ENCODE results near the gene TK1. TPM values are rescaled to one million over a fixed set of nuclear protein-coding genes. Genes with fewer than 3 reads are reported as not detected.

The TK1 gene
- total RNA-seq, 2 experiments from 2014 or later, result 121 to 136 TPM

DNA sequence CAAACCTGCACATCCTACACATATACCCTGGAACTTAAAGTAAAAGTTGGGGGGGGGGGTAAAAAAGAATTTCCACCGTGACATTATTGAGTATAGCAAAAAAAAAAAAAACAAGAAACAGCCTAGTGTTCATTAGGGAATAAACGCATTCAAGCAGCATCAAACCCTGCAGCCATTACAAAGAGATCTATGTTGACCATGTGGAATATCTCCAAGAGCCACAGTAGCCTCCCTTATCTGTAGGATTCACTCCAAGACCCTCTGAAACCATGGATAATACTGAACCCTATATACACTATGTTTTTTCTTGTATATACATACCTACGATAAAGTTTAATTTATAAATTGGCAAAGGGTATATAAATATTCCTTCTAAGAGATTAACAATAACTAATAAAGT, 21.6 kb upstream of the TK1 start:
- ChIA-PET CTCF (interaction anchor here (0.6 to 1.1 kb wide), 2 partner anchors 15 to 41 kb away, joined by 3 read pairs; no protein-coding TSS in a partner anchor), POLR2A (no interaction called here)
- Mint-ChIP-seq H3K36me3 (ENCODE audit: low read depth) (no peaks in the 10 kb centered on the region), H3K9me3 (no peaks in the 10 kb centered on the region), H3K27me3 (no peaks in the 10 kb centered on the region), H3K4me3 (no peak overlapping the region), H3K4me1 (no peaks in the 10 kb centered on the region), H3K27ac (no peak overlapping the region)
- DNase-seq, result no peak

DNA sequence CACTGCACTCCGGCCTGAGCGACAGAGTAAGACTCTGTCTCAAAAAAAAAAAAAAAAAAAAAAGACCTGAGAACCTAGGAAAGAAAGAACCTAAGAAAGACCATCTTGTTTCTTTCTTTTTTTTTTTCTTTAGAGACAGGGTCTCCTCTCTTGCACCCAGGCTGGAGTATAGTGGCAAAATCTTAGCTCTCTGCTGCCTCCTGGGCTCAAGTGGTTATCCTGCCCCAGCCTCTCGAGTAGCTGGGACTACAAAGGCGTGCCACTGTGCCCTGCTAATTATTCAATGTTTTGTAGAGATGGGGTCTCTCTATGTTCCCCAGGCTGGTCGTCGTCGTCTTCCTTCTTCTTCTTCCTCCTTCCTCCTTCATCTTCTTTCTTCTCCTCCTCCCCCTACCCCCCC, 19.4 kb upstream of the TK1 start:
- H3K9me3 Mint-ChIP-seq, result no peaks in the 10 kb centered on the region
- H3K27me3 Mint-ChIP-seq, result no peaks in the 10 kb centered on the region
- no peaks in the 10 kb centered on the region for H3K36me3 Mint-ChIP-seq (ENCODE audit: low read depth)
- H3K27ac Mint-ChIP-seq, result no peak overlapping the region
- no peak overlapping the region for H3K4me3 Mint-ChIP-seq
- DNase-seq, result no peak
- ChIA-PET POLR2A (no interaction called here), CTCF (interaction anchor here (1.1 kb wide), 1 partner anchor 17 kb away, joined by 3 read pairs; no protein-coding TSS in a partner anchor)
- H3K4me1 Mint-ChIP-seq, result no peaks in the 10 kb centered on the region

DNA sequence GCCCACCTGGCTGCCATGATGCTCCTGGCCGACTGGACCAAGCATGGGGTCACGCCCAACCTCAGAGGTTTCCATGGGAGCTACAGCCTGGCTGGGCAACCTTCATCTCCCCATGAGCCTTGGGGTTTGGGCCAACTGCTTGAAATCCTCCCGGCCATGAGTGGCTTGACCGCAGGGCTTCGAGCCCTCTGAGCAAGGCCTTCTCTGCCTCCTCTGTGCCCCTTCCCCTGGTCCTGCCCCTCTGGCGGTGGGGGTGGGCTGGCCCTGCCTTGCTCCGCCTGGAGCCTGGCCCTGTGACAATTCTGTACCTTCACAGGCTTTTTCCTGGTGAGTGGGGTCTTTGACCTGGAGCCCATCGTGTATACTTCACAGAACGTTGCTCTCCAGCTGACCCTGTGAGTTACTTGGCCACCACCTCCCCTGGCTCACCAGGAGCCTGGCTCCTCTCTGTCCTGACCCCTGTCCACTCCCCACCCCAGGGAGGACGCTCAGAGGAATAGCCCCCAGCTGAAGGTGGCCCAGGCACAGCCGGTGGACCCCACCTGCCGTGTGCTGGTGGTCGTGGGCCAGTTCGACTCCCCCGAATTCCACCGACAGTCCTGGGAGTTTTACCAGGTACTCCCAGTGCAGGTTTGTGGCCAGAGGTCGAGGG, 18.4 kb upstream of the TK1 start:
- no peaks in the 10 kb centered on the region for H3K4me1 Mint-ChIP-seq
- ChIA-PET POLR2A (no interaction called here), CTCF (interaction anchor here (1.1 to 1.4 kb wide), 2 partner anchors 8 to 16 kb away, joined by 3 to 4 read pairs; no protein-coding TSS in a partner anchor)
- no peaks in the 10 kb centered on the region for H3K36me3 Mint-ChIP-seq (ENCODE audit: low read depth)
- DNase-seq, result no peak
- H3K27ac Mint-ChIP-seq, result no peak overlapping the region
- no peak overlapping the region for H3K4me3 Mint-ChIP-seq
- H3K27me3 Mint-ChIP-seq, result no peaks in the 10 kb centered on the region
- H3K9me3 Mint-ChIP-seq, result no peaks in the 10 kb centered on the region

DNA sequence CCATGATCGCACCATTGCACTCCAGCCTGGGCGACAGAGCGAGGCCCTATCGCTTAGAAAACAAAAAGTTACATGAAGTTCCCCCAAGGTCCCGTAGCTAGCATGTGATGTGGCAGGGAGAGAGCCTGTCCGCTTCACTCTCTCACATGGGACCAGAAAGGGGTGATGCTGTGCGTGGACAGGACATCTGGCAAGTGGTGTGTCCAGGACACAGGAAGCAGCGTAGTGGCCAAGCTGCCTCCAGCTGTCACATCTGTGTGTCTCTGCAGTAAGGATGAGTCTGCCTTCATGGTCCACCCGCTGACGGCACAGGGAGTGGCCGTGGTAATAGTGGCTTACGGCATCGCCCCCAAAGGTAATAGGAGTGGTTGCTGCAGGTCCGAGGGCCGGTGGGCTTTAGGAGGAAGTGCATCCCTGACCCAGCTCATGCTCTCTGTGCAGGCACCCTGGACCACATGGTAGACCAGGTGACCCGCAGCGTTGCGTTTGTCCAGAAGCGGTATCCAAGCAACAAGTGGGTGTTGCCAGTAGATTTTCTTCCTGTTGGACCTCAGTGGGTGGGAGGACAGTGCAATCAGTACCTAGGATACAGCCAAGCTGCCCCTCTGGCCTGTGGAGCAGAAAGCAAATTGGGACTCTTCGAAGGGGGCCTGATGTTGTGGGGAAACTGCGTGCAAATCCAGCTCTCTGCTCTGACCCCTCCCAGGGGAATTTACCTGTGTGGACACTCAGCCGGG, 17.7 kb upstream of the TK1 start:
- H3K9me3 Mint-ChIP-seq, result no peaks in the 10 kb centered on the region
- DNase-seq, result no peak
- no peaks in the 10 kb centered on the region for H3K36me3 Mint-ChIP-seq (ENCODE audit: low read depth)
- H3K27me3 Mint-ChIP-seq, result no peaks in the 10 kb centered on the region
- CTCF ChIA-PET, result interaction anchor here (1.4 kb wide), 1 partner anchor 7 kb away, joined by 4 read pairs; no protein-coding TSS in a partner anchor
- H3K4me3 Mint-ChIP-seq, result no peak overlapping the region
- H3K27ac Mint-ChIP-seq, result no peak overlapping the region
- POLR2A ChIA-PET, result no interaction called here
- no peaks in the 10 kb centered on the region for H3K4me1 Mint-ChIP-seq

DNA sequence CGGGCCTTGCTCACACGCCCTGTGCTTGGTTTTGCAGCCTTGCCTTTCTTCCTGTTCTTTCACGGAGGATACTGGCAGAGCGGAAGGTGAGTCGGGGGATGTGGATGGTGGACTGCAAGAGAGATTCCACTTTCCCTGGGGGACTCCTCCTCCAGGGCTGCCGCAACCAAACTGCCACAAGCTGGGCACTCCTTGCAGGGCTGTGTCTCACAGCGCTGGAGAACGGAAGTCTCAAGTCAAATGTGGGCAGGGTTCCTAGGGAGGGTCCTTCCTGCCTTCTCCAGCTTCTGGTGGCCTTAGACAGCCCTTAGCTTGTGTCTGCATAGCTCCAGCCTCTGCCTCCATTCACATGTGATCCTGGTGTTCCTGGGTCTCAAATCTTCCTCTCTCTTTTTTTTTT, 15.8 kb upstream of the TK1 start:
- CTCF ChIA-PET, result interaction anchor here (1.0 to 1.5 kb wide), 3 partner anchors 24 to 118 kb away, joined by 3 to 7 read pairs (median 5); no protein-coding TSS in a partner anchor
- Mint-ChIP-seq H3K36me3 (ENCODE audit: low read depth) (peaks cover 4% of the 10 kb centered on the region), H3K4me3 (no peak overlapping the region), H3K27ac (no peak overlapping the region), H3K4me1 (peaks cover 8% of the 10 kb centered on the region), H3K9me3 (no peaks in the 10 kb centered on the region), H3K27me3 (no peaks in the 10 kb centered on the region)
- POLR2A ChIA-PET, result no interaction called here
- DNase-seq, result no peak

DNA sequence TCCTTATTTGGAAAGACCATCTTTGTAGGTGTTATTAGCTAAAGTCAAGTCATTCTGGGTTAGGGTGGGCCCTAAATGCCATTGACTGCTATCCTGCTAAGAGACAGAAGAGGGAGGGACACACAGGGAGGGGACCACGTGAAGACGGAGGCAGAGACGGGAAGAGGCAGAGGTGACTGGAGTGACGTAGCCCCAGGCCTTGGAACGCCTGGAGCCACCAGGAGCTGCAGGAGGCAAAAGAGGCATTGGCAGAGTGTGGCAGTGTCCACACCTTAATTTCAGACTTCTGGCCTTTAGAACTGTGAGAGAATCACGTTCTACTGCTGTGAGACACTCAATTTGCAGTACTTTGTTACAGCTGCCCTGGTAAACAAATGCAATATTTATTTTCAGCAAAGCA, 13.6 kb upstream of the TK1 start:
- H3K27ac Mint-ChIP-seq, result no peak overlapping the region
- no peaks in the 10 kb centered on the region for H3K9me3 Mint-ChIP-seq
- POLR2A ChIA-PET, result no interaction called here
- H3K4me3 Mint-ChIP-seq, result no peak overlapping the region
- no peaks in the 10 kb centered on the region for H3K27me3 Mint-ChIP-seq
- H3K36me3 Mint-ChIP-seq (ENCODE audit: low read depth), result peaks cover 13% of the 10 kb centered on the region
- CTCF ChIA-PET, result interaction anchor here (1.0 kb wide), 1 partner anchor 50 kb away, joined by 3 read pairs; no protein-coding TSS in a partner anchor
- peaks cover 11% of the 10 kb centered on the region for H3K4me1 Mint-ChIP-seq
- no peak for DNase-seq

DNA sequence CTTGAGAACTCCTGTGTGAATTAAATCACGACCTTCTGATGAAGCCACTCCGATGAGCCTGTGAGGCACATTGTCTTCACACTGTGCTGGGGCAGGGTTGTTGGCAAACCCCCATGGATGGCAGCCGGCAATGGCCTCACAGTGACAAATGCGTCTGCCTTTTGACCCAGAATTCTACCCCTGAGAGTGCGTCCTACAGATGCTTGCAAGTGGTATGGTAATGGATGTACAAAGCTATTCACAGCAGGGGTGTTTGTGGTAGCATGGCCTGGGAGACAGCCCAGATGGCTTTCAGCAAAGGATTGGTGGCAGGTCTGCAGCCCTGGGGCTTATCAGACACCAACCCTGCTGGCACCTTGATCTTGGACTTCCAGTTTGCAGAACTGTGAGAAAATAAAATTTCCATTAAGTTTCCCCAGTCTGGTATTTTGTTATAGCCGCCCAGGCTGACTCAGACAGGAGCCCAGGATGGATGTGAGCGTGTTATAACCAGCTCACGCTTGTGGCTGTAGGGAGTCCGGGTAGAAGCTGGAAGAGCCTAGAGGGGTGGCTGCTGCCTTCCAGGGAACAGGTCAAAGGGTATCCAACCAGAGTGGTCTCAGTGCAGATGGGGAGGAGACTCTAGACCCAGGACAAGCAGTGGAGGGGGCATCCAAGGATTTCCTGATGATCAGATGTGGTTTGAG, 10.4 kb upstream of the TK1 start:
- no peak for DNase-seq
- Mint-ChIP-seq H3K4me3 (no peak overlapping the region), H3K4me1 (peaks cover 11% of the 10 kb centered on the region), H3K27ac (no peak overlapping the region), H3K9me3 (no peaks in the 10 kb centered on the region), H3K36me3 (ENCODE audit: low read depth) (peaks cover 13% of the 10 kb centered on the region), H3K27me3 (no peaks in the 10 kb centered on the region)
- POLR2A ChIA-PET, result no interaction called here
- CTCF ChIA-PET, result interaction anchor here (0.9 to 2.1 kb wide), 4 partner anchors 8 to 21 kb away, joined by 3 to 7 read pairs (median 4); partner anchors contain the start of gene BIRC5

DNA sequence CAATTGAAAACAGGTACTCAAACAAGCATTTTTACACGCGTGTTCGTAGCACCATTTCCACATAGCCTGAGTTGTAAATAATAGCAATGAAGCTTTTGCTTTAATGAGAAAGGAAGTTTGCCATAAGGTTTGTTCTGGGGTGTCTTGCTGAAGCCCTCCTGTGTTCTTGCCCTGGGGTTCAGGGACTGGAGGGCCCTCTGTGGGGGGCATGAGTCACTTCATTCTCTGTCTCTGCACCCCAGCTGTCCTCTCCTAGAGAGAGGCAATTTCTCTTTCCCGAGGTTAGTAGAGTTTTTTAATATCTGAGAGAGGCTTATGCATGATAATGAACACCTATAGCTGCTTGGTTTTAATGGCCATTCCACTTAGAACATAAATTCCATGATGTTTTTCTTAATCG, 9.9 kb upstream of the TK1 start:
- Mint-ChIP-seq H3K27me3 (no peaks in the 10 kb centered on the region), H3K27ac (no peak overlapping the region), H3K4me3 (no peak overlapping the region), H3K36me3 (ENCODE audit: low read depth) (peaks cover 13% of the 10 kb centered on the region), H3K4me1 (peaks cover 11% of the 10 kb centered on the region), H3K9me3 (no peaks in the 10 kb centered on the region)
- ChIA-PET CTCF (interaction anchor here (0.6 to 2.1 kb wide), 3 partner anchors 9 to 96 kb away, joined by 3 to 7 read pairs (median 4); no protein-coding TSS in a partner anchor), POLR2A (no interaction called here)
- no peak for DNase-seq

DNA sequence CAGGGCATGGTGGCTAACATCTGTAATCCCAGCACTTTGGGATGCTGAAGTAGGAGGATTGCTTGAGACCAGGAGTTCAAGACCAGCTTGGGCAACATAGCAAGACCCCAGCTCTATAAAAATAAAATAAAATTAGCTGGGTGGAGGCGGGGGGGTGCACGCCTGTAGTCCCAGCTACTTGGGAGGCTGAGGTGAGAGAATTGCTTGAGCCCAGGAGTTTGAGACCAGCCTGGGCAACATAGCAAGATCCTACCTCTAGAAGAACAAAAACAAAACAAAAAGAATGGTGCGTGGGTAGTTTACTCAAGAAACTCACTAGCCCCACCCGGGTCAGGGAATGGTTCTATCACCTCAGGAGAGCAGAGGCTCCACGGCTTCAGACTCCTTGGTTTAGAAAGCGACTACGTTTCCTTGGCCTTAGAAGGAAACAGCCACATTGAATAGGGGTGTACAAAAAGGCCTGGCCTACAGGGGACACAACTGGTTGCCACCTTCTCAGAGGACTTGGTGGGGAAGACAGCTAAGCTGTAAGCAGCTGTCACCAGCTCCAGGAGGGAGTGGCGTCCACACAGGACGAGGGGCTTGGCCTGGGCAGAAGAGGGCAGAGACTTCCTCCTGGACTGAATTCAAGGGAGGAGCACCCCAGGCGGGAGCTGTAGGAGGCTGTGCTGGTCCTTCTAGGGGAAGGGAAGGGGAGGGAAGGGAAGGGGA, 716 bp downstream of the TK1 start:
- ChIA-PET POLR2A (interaction anchor here (0.5 to 1.8 kb wide), 3 partner anchors 14 to 46 kb away, joined by 3 to 7 read pairs (median 6); no protein-coding TSS in a partner anchor), CTCF (interaction anchor here (0.6 to 1.8 kb wide), 5 partner anchors 10 to 58 kb away, joined by 3 to 17 read pairs (median 3); no protein-coding TSS in a partner anchor)
- H3K9me3 Mint-ChIP-seq, result no peaks in the 10 kb centered on the region
- peak overlapping the region; percentile 88 for H3K27ac Mint-ChIP-seq
- peak overlapping the region; percentile 78 for H3K4me3 Mint-ChIP-seq
- H3K36me3 Mint-ChIP-seq (ENCODE audit: low read depth), result peaks cover 33% of the 10 kb centered on the region
- DNase-seq, result peak; percentile 40
- H3K4me1 Mint-ChIP-seq, result peaks cover 48% of the 10 kb centered on the region
- H3K27me3 Mint-ChIP-seq, result no peaks in the 10 kb centered on the region

DNA sequence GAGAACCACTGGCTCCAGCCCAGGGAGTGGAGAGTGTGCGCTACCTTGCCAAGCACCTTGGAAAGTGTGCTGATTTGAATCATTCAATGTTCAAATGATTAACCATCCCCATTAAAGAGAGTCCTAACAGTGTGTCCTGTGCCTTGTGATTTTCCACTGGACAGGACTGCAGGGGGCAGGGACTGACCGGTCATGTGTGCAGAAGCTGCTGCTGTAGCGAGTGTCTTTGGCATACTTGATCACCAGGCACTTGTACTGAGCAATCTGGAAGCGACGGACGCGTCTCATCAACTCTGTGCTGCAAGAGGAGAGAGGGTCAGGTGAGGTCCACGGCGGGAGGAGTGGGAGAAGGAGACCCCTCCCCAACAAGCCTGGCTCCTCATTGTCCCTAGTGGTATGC, 2.0 kb downstream of the TK1 start:
- DNase-seq, result no peak
- no peaks in the 10 kb centered on the region for H3K27me3 Mint-ChIP-seq
- ChIA-PET POLR2A (interaction anchor here (0.6 kb wide), 1 partner anchor 74 kb away, joined by 3 read pairs; no protein-coding TSS in a partner anchor), CTCF (interaction anchor here (0.6 to 1.2 kb wide), 2 partner anchors 57 to 1083 kb away, joined by 4 read pairs; no protein-coding TSS in a partner anchor)
- peak overlapping the region; percentile 78 for H3K4me3 Mint-ChIP-seq
- H3K9me3 Mint-ChIP-seq, result no peaks in the 10 kb centered on the region
- H3K27ac Mint-ChIP-seq, result peak overlapping the region; percentile 72
- peaks cover 37% of the 10 kb centered on the region for H3K36me3 Mint-ChIP-seq (ENCODE audit: low read depth)
- H3K4me1 Mint-ChIP-seq, result peaks cover 57% of the 10 kb centered on the region

DNA sequence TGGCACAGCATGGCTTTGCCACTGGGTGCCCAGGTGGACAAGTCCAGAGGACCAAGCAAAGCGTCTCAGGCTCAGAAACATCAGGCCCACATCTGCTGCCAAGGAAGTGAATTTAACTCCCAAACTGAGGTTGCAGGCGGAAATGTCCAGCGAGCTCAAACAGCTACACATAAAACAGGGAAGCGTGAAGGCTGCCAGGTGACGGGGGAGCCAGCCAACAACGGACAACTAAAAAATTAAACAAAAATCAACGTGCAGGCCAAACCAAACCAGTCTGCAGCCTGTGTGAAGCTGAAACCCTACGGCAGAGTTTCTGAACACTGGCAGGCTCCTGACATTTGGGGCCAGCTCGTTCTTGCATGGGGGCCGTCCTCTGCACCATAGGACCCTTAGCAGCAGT, 2.5 kb downstream of the TK1 start:
- Mint-ChIP-seq H3K4me3 (no peak overlapping the region), H3K27ac (no peak overlapping the region), H3K9me3 (no peaks in the 10 kb centered on the region), H3K36me3 (ENCODE audit: low read depth) (peaks cover 40% of the 10 kb centered on the region), H3K27me3 (no peaks in the 10 kb centered on the region), H3K4me1 (peaks cover 62% of the 10 kb centered on the region)
- ChIA-PET POLR2A (interaction anchor here (0.8 kb wide), 1 partner anchor 68 kb away, joined by 3 read pairs; no protein-coding TSS in a partner anchor), CTCF (interaction anchor here (1.2 to 1.9 kb wide), 3 partner anchors 10 to 67 kb away, joined by 4 to 7 read pairs (median 4); no protein-coding TSS in a partner anchor)
- no peak for DNase-seq

DNA sequence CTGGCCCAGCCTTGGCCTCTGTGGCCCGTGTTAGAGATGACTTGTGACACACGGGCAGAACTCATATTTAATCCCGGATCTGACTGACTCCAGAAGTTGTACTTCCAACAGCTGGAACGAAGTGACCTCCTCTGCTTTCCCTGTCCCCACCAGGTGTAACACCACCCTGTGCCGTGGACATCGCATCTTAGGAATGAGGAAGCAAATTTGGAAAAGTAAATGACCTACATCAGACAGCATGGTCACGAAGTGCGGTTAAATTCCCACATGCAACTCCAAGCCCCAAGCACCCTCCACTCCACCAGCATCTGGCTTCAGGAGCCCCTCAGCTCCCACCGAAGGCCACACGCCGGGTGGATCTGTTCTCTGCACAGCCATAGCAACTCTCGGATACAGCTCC, 2.9 kb downstream of the TK1 start:
- H3K9me3 Mint-ChIP-seq, result no peaks in the 10 kb centered on the region
- ChIA-PET POLR2A (interaction anchor here (0.8 kb wide), 1 partner anchor 68 kb away, joined by 3 read pairs; no protein-coding TSS in a partner anchor), CTCF (interaction anchor here (1.2 to 1.9 kb wide), 4 partner anchors 10 to 67 kb away, joined by 3 to 7 read pairs (median 4); no protein-coding TSS in a partner anchor)
- DNase-seq, result no peak
- H3K4me1 Mint-ChIP-seq, result peaks cover 65% of the 10 kb centered on the region
- H3K27ac Mint-ChIP-seq, result no peak overlapping the region
- no peak overlapping the region for H3K4me3 Mint-ChIP-seq
- no peaks in the 10 kb centered on the region for H3K27me3 Mint-ChIP-seq
- H3K36me3 Mint-ChIP-seq (ENCODE audit: low read depth), result peaks cover 45% of the 10 kb centered on the region

Measured in activated CD4-positive, alpha-beta T cell treated with anti-CD3 and anti-CD28 coated beads, Interleukin-2, amount 10 ng/mL, durations not matched to agents 7 days and 5 days (primary cell).